Fibroblast of skin of left biceps (primary cell): ENCODE measurements around the gene SMIM24.
"Not testable (repeated sequence)": the region's sequence is repeated elsewhere in the genome, so short reads cannot be mapped to it uniquely, and the experiment has no call there.

Experiments used
- DNase-seq, 2 experiments: peaks; one replicate each; pipeline ENCODE4 v3.0.0-alpha.2; 2013; ENCODE audit warnings: low read depth in 2 of 2

The SMIM24 gene

GRCh38 chr19:3480383-3481091 is at the start of gene SMIM24:
SMIM24 (minus strand) TSS chr19:3480525; CDS start chr19:3480463, 62 bp downstream.
- no peak for DNase-seq

GRCh38 chr19:3529299-3529698 is 49.0 kb upstream of the SMIM24 start:
- DNase-seq: not testable (repeated sequence)

GRCh38 chr19:3528539-3529211 is 48.4 kb upstream of the SMIM24 start:
- DNase-seq: no peak

- DNase-seq: no peak
Observed at GRCh38 chr19:3528080-3528479, 47.8 kb upstream of the SMIM24 start.

- DNase-seq: no peak
Observed at GRCh38 chr19:3527238-3527910, 47.0 kb upstream of the SMIM24 start.

- no peak for DNase-seq
Observed at GRCh38 chr19:3526507-3527237, 46.3 kb upstream of the SMIM24 start.

- no peak for DNase-seq
Observed at GRCh38 chr19:3524904-3525451, 44.7 kb upstream of the SMIM24 start.

GRCh38 chr19:3524078-3524842 is 43.9 kb upstream of the SMIM24 start:
- DNase-seq: no peak

- no peak for DNase-seq
Observed at GRCh38 chr19:3523361-3524077, 43.2 kb upstream of the SMIM24 start.

- no peak for DNase-seq
Observed at GRCh38 chr19:3522421-3523360, 42.4 kb upstream of the SMIM24 start.

- DNase-seq: no peak
Observed at GRCh38 chr19:3521104-3521445, 40.8 kb upstream of the SMIM24 start.

- no peak for DNase-seq
Observed at GRCh38 chr19:3520166-3521103, 40.1 kb upstream of the SMIM24 start.

GRCh38 chr19:3519126-3519525 is 38.8 kb upstream of the SMIM24 start:
- DNase-seq: no peak

GRCh38 chr19:3518659-3519058 is 38.3 kb upstream of the SMIM24 start:
- DNase-seq: no peak

GRCh38 chr19:3518255-3518654 is 37.9 kb upstream of the SMIM24 start:
- DNase-seq: no peak

GRCh38 chr19:3517638-3518037 is 37.3 kb upstream of the SMIM24 start:
- DNase-seq: no peak

GRCh38 chr19:3516675-3517207 is 36.4 kb upstream of the SMIM24 start:
- DNase-seq: no peak

- DNase-seq: peak; percentile 21 to 23
Observed at GRCh38 chr19:3515891-3516422, 35.6 kb upstream of the SMIM24 start.
